ENCODE results near the gene SLC17A4. TPM values are rescaled to one million over a fixed set of nuclear protein-coding genes. Genes with fewer than 3 reads are reported as not detected.
"Not testable (repeated sequence)": the region's sequence is repeated elsewhere in the genome, so short reads cannot be mapped to it uniquely, and the experiment has no call there.

Gene SLC17A4
- total and polyA plus RNA-seq, 2 donors (not counting 3 experiments of a cell fraction or from before 2014, with no cell fraction given), result not detected

DNA sequence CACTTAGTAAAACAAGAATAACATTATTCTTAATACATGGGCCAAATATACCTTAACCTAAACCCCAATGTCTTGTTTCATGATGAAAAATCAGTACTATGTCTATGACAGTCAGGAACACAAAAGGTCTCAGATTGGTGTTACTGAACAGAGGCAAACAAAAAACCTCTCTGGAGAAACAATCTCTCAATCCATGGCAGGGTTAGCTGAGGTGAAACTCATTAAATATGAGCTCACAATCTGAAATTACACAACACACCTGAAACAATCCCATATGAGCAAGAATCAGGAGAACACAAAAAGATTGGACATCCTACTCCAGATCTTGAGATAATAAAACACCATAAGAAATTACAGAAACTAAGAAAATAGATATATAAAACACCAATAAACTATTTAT is 6.5 kb upstream of the SLC17A4 start:
- Histone ChIP-seq H2AFZ (ENCODE audit: low read depth, low read length) (no peak overlapping the region), H3K79me2 (ENCODE audit: control insufficient read depth, insufficient read depth, low read length) (no peaks in the 10 kb centered on the region), H3K27me3 (ENCODE audit: control insufficient read depth in 2 of 2, insufficient read depth in 2 of 2, low read length in 2 of 2) (peaks cover 0 to 2% of the 10 kb centered on the region in 2 experiments), H3K4me2 (ENCODE audit: insufficient read depth, low read length) (no peak overlapping the region), H3K9me1 (replicated peaks; ENCODE audit: control insufficient read depth, extremely low read depth, insufficient read depth, low read length) (no peaks in the 10 kb centered on the region), H3K36me3 (ENCODE audit: control insufficient read depth in 2 of 2, extremely low read depth in 1 of 2, insufficient read depth in 2 of 2, low read length in 2 of 2) (no peaks in the 10 kb centered on the region), H3K9ac (replicated peaks; ENCODE audit: extremely low read depth, insufficient read depth, low read length) (no peak overlapping the region), H3K4me3 (replicated peaks in 1 of 3; ENCODE audit: insufficient read depth in 1 of 3, low read depth in 1 of 3, low read length in 3 of 3) (no peak overlapping the region), H3K4me1 (ENCODE audit: control insufficient read depth, extremely low read depth, insufficient read depth, low read length) (no peaks in the 10 kb centered on the region), H3K27ac (ENCODE audit: insufficient read depth, low read depth, low read length) (no peak overlapping the region), H3K9me3 (replicated peaks; ENCODE audit: control insufficient read depth, insufficient read depth, low read length) (no peaks in the 10 kb centered on the region), H4K20me1 (replicated peaks; ENCODE audit: control insufficient read depth, extremely low read depth, insufficient read depth, low read length) (no peaks in the 10 kb centered on the region)
- no TSS peak for BruUV-seq (replicated peaks)
- ChIA-PET CTCF (interaction anchor here (1.1 to 1.4 kb wide), 2 partner anchors 12 to 19 kb away, joined by 3 to 4 read pairs; no protein-coding TSS in a partner anchor), POLR2A (no interaction called here)
- TF ChIP-seq, protein P1, sequence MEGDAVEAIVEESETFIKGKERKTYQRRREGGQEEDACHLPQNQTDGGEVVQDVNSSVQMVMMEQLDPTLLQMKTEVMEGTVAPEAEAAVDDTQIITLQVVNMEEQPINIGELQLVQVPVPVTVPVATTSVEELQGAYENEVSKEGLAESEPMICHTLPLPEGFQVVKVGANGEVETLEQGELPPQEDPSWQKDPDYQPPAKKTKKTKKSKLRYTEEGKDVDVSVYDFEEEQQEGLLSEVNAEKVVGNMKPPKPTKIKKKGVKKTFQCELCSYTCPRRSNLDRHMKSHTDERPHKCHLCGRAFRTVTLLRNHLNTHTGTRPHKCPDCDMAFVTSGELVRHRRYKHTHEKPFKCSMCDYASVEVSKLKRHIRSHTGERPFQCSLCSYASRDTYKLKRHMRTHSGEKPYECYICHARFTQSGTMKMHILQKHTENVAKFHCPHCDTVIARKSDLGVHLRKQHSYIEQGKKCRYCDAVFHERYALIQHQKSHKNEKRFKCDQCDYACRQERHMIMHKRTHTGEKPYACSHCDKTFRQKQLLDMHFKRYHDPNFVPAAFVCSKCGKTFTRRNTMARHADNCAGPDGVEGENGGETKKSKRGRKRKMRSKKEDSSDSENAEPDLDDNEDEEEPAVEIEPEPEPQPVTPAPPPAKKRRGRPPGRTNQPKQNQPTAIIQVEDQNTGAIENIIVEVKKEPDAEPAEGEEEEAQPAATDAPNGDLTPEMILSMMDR (IDR thresholded peaks at IDR 0.05; ENCODE audit: extremely low read depth in 1 of 2, insufficient read depth in 1 of 2, low read depth in 1 of 2, low read length in 2 of 2), result no peak
- no peak for TF ChIP-seq MYC (IDR thresholded peaks at IDR 0.05; ENCODE audit: low read depth, low read length)
- TF ChIP-seq, protein P2, sequence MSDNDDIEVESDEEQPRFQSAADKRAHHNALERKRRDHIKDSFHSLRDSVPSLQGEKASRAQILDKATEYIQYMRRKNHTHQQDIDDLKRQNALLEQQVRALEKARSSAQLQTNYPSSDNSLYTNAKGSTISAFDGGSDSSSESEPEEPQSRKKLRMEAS (IDR thresholded peaks at IDR 0.05; ENCODE audit: insufficient read depth, insufficient read length), result no peak
- no peak for TF ChIP-seq POLR2A (IDR thresholded peaks at IDR 0.05; ENCODE audit: low read depth, low read length)
- dilution Hi-C loops (cut with MboI; ENCODE audit: extremely low pct_ligation_motif_present, low sequenced_read_pairs), result no loop called here
- DNase-seq (ENCODE audit: low read depth, low spot score) (no peak), FAIRE-seq (no peak)
- intact Hi-C loops (cut with micrococcal nuclease), result no loop called here

DNA sequence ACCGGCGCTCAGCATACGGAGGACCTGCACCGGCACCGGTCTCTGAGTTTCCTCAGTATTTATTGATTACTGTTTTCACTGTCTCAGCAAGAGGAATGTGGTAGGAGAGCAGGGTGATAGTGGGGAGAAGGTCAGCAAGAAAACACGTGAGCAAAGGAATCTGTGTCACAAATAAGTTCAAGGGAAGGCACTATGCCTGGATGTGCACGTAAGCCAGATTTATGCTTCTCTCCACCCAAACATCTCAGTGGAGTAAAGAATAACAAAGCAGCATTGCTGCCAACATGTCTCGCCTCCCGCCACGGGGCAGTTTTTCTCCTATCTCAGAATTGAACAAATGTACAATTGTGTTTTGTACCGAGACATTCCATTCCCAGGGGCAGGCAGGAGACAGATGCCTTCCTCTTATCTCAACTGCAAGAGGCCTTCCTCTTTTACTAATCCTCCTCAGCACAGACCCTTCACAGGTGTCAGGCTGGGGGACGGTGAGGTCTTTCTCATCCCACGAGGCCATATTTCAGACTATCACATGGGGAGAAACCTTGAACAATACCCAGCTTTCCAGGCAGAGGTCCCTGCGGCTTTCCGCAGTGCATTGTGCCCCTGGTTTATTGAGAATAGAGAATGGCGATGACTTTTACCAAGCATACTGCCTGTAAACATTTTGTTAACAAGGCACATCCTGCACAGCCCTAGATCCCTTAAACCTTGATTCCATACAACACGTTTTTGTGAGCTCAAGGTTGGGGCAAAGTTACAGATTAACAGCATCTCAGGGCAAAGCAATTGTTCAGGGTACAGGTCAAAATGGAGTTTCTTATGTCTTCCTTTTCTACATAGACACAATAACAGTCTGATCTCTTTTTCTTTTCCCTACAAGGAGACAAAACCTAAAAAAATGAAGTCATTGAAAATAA is 5.7 kb upstream of the SLC17A4 start:
- BruUV-seq (replicated peaks); intact Hi-C loops (cut with micrococcal nuclease); H3K4me3 ChIP-seq (replicated peaks in 1 of 3; ENCODE audit: insufficient read depth in 1 of 3, low read depth in 1 of 3, low read length in 3 of 3); H4K20me1 ChIP-seq (replicated peaks; ENCODE audit: control insufficient read depth, extremely low read depth, insufficient read depth, low read length); POLR2A ChIA-PET; H3K4me1 ChIP-seq (ENCODE audit: control insufficient read depth, extremely low read depth, insufficient read depth, low read length); H3K4me2 ChIP-seq (ENCODE audit: insufficient read depth, low read length); H3K27me3 ChIP-seq (ENCODE audit: control insufficient read depth in 2 of 2, insufficient read depth in 2 of 2, low read length in 2 of 2); DNase-seq (ENCODE audit: low read depth, low spot score); H3K79me2 ChIP-seq (ENCODE audit: control insufficient read depth, insufficient read depth, low read length); H3K9me1 ChIP-seq (replicated peaks; ENCODE audit: control insufficient read depth, extremely low read depth, insufficient read depth, low read length); H3K27ac ChIP-seq (ENCODE audit: insufficient read depth, low read depth, low read length); H3K9ac ChIP-seq (replicated peaks; ENCODE audit: extremely low read depth, insufficient read depth, low read length); dilution Hi-C loops (cut with MboI; ENCODE audit: extremely low pct_ligation_motif_present, low sequenced_read_pairs); H3K9me3 ChIP-seq (replicated peaks; ENCODE audit: control insufficient read depth, insufficient read depth, low read length); H2AFZ ChIP-seq (ENCODE audit: low read depth, low read length); FAIRE-seq; H3K36me3 ChIP-seq (ENCODE audit: control insufficient read depth in 2 of 2, extremely low read depth in 1 of 2, insufficient read depth in 2 of 2, low read length in 2 of 2): not testable (repeated sequence)
- CTCF ChIA-PET, result interaction anchor here (1.3 to 1.4 kb wide), 2 partner anchors 13 to 40 kb away, joined by 3 to 4 read pairs; no protein-coding TSS in a partner anchor
